Testis (tissue), 2 donors: ENCODE measurements around the gene CMTM2.

Experiments used
- POLR2A ChIP-seq: fragments of 450-650 bp; IDR thresholded peaks from one replicate; pipeline ENCODE4 v1.6.1; 2017; ENCODE audit warnings: antibody characterized with exemption, mild to moderate bottlenecking, moderate library complexity
- TF ChIP-seq, protein P1 (sequence below), 3 experiments: fragments of 450-650 bp in 2 of 3; fragments of 200-600 bp in 1 of 3; sonication (generic) in 1 of 3; IDR thresholded peaks; one replicate each; pipeline ENCODE4 v1.5.1; 2016 to 2019; ENCODE audit warnings: antibody characterized with exemption in 3 of 3, mild to moderate bottlenecking in 2 of 3, moderate library complexity in 1 of 3

GRCh38 chr16:66591018-66591417 lies 11.8 kb downstream of the CMTM2 start:
- TF ChIP-seq, protein P1, sequence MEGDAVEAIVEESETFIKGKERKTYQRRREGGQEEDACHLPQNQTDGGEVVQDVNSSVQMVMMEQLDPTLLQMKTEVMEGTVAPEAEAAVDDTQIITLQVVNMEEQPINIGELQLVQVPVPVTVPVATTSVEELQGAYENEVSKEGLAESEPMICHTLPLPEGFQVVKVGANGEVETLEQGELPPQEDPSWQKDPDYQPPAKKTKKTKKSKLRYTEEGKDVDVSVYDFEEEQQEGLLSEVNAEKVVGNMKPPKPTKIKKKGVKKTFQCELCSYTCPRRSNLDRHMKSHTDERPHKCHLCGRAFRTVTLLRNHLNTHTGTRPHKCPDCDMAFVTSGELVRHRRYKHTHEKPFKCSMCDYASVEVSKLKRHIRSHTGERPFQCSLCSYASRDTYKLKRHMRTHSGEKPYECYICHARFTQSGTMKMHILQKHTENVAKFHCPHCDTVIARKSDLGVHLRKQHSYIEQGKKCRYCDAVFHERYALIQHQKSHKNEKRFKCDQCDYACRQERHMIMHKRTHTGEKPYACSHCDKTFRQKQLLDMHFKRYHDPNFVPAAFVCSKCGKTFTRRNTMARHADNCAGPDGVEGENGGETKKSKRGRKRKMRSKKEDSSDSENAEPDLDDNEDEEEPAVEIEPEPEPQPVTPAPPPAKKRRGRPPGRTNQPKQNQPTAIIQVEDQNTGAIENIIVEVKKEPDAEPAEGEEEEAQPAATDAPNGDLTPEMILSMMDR (IDR thresholded peaks at IDR 0.05), result no peak
- TF ChIP-seq POLR2A, result no peak
